ENCODE results near the gene RAB11FIP4.

DNA sequence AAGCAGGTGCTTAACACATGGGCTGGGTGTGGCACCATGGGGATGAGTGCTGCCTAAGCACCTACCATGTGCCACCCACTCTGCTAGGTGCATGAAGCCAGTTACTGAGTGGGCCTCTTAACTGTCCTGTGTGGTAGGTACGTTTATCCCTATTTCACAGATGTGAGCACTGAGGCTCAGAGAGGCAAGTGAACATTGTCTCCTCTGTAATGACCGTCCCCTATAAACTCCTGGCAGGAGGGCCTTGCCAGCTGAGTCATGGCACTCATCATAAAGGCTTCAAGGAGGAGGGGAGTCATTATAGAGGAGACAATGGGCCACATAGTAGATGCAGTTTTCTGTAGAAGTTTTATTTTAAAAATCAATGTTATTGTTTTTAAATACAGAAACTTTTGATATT lies 79.1 kb downstream of the RAB11FIP4 start:
- no peak for TF ChIP-seq CTCF (IDR thresholded peaks at IDR 0.05 in 4 of 5, conservative IDR thresholded peaks at IDR 0.05 in 1 of 5)
- no peak for TF ChIP-seq POLR2A (IDR thresholded peaks at IDR 0.05)

Measured in gastrocnemius medialis (tissue), 4 donors.